GM12892 (cell line): ENCODE measurements around the gene ZNF613.

Source experiments
- DNase-seq: peaks from one replicate; pipeline ENCODE4 v3.0.0; 2011; ENCODE audit not compliant: insufficient read length
- FAIRE-seq: peaks from 2 replicates; lab custom pipeline; 2011; peaks lifted over from hg19 to GRCh38; lab: Jason Lieb, UNC
- POLR2A ChIP-seq: IDR thresholded peaks from 2 replicates; pipeline ENCODE4 v1.6.1; 2011; ENCODE audit warnings: low read depth, low read length, control low read depth
- POLR2AphosphoS5 ChIP-seq: IDR thresholded peaks from 2 replicates; pipeline ENCODE4 v1.6.1; 2011; ENCODE audit warnings: low read depth, low read length, control low read depth
- TAF1 ChIP-seq: IDR thresholded peaks from 2 replicates; pipeline ENCODE4 v1.6.1; 2011; ENCODE audit warnings: low read depth, mild to moderate bottlenecking, control low read depth, low read length, borderline replicate concordance

ZNF613 gene

DNA sequence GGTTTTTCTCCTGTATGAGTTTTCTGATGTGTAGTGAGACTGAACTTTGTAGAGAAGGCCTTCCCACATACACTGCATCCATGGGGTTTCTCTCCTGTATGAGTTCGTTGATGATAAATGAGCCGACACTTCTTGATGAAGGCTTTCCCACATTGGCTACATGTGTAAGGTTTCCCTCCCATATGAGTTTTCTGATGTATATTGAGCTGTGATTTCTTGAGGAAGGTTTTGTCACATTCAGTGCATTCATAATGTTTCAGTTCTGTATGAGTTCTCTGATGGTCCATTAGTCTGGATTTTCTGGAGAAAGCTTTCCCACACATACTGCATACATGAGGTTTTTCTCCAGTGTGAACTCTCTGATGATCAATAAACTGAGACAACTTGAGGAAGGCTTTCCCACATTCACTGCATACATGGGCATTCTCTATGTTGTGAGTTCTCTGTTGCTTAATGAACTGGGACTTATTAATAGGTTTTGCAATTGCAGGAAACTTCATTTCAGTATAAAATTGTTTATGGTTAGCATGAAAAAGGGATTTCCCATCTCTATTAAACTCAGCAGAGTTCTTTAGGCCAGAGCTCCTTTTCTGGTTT lies 66.9 kb downstream of the ZNF613 start:
- DNase-seq: no peak
- no peak for FAIRE-seq
- TF ChIP-seq POLR2AphosphoS5 (no peak), TAF1 (no peak), POLR2A (no peak)
